NCI-H460 (cell line): Measurements from ENCODE around the gene RNF114. TPM values are rescaled to one million over a fixed set of nuclear protein-coding genes. Genes with fewer than 3 reads are reported as not detected.
"Not testable (repeated sequence)": the region's sequence is repeated elsewhere in the genome, so short reads cannot be mapped to it uniquely, and the experiment has no call there.

ENCODE experiments used
- DNase-seq: peaks from one replicate; pipeline ENCODE4 v3.0.0-alpha.2; 2016; ENCODE audit warnings: low read depth; ENCODE audit errors: extremely low read depth
- total RNA-seq: library from RNA; depleted of rRNA; stranded (reverse); fragments of >200 nt; shearing (Covaris generic); gene quantifications from 2 replicates; pipeline ENCODE4 v1.2.3, GENCODE V29; 2014

The RNF114 gene
- total RNA-seq, 1 experiment from 2014 or later: 48.5 TPM

GRCh38 chr20:49924247-49924646 lies 11.9 kb upstream of the RNF114 start:
- no peak for DNase-seq

GRCh38 chr20:49925901-49926454 lies 10.2 kb upstream of the RNF114 start:
- DNase-seq: no peak

- DNase-seq: peak; percentile 81
Observed at GRCh38 chr20:49928411-49929141, 7.6 kb upstream of the RNF114 start.

- DNase-seq: no peak
Observed at GRCh38 chr20:49929142-49929494, 7.1 kb upstream of the RNF114 start.

GRCh38 chr20:49935746-49936152 lies 448 bp upstream of the RNF114 start:
- no peak for DNase-seq

GRCh38 chr20:49937027-49937929 lies 1.1 kb downstream of the RNF114 start:
- no peak for DNase-seq

- DNase-seq: no peak
Observed at GRCh38 chr20:49938173-49939163, 2.3 kb downstream of the RNF114 start.

GRCh38 chr20:49941456-49941855 lies 5.3 kb downstream of the RNF114 start:
- no peak for DNase-seq

GRCh38 chr20:49942303-49942702 lies 6.1 kb downstream of the RNF114 start:
- DNase-seq: no peak

- DNase-seq: no peak
Observed at GRCh38 chr20:49942942-49943341, 6.7 kb downstream of the RNF114 start.

GRCh38 chr20:49945306-49945700 lies 9.1 kb downstream of the RNF114 start:
- no peak for DNase-seq

- DNase-seq: no peak
Observed at GRCh38 chr20:49945701-49946477, 9.7 kb downstream of the RNF114 start.

- DNase-seq: no peak
Observed at GRCh38 chr20:49948178-49948577, 12.0 kb downstream of the RNF114 start.

GRCh38 chr20:49948809-49949507 lies 12.8 kb downstream of the RNF114 start:
- no peak for DNase-seq

GRCh38 chr20:49951151-49951550 lies 15.0 kb downstream of the RNF114 start:
- no peak for DNase-seq

- no peak for DNase-seq
Observed at GRCh38 chr20:49955167-49955566, 19.0 kb downstream of the RNF114 start.

GRCh38 chr20:49955830-49956396 lies 19.7 kb downstream of the RNF114 start:
- not testable (repeated sequence) for DNase-seq

GRCh38 chr20:49956689-49957088 lies 20.5 kb downstream of the RNF114 start:
- DNase-seq: no peak
